Ovary (tissue), 9 donors: ENCODE results near the gene TET3. TPM values are rescaled to one million over a fixed set of nuclear protein-coding genes. Genes with fewer than 3 reads are reported as not detected.

Source experiments
- DNase-seq, 5 donors: peaks; one replicate each; pipeline ENCODE4 v3.0.0-alpha.2; 2019 to 2020
- H3K27ac ChIP-seq, 2 donors: fragments of 200-600 bp; one replicate each; pipeline versions ENCODE4 v1.5.1 to v1.8.0; 2019 to 2022
- H3K27me3 ChIP-seq: fragments of 200-600 bp; one replicate; pipeline ENCODE4 v1.8.0; 2022
- H3K36me3 ChIP-seq: fragments of 200-600 bp; sonication (generic); one replicate; pipeline ENCODE4 v1.5.1; 2019
- H3K4me1 ChIP-seq: one replicate; pipeline ENCODE4 v1.8.1; 2013; ENCODE audit warnings: mild to moderate bottlenecking, moderate library complexity; ENCODE audit not compliant: insufficient read depth
- H3K4me3 ChIP-seq: fragments of 200-600 bp; sonication (generic); one replicate; pipeline ENCODE4 v1.5.1; 2017
- H3K9me3 ChIP-seq, 2 donors: fragments of 200-600 bp in 1 of 2; sonication (generic) in 1 of 2; one replicate each; pipeline versions ENCODE4 v1.5.1 to v1.8.1; 2013 to 2019; ENCODE audit warnings: mild to moderate bottlenecking in 1 of 2, moderate library complexity in 1 of 2
- EP300 ChIP-seq: sonication (generic); formaldehyde crosslinking; IDR thresholded peaks from one replicate; pipeline ENCODE4 v1.6.1; 2017; ENCODE audit warnings: antibody characterized with exemption
- POLR2A ChIP-seq: fragments of 450-650 bp; IDR thresholded peaks from one replicate; pipeline ENCODE4 v1.6.1; 2017; ENCODE audit warnings: antibody characterized with exemption, mild to moderate bottlenecking, moderate library complexity
- WGBS, 3 donors: extraction: QIAGEN DNeasy Blood & Tissue Kit in 1 of 3; methylation state at CpG; one replicate each; pipeline versions ENCODE4 v1.1.5 to v1.1.7; 2013 to 2017; 5-methylcytosine and 5-hydroxymethylcytosine counted together
- intact Hi-C, 4 donors: fragments of 100-400 bp; cut with DNase I; formaldehyde crosslinking; loops; one replicate each; pipeline versions ENCODE4 v1.11.0 to v1.15.1; 2022 to 2023
- polyA plus RNA-seq, 2 donors: library from polyadenylated mRNA; stranded (reverse); fragments of 200-250 nt in 1 of 2; fragments of 350-450 nt in 1 of 2; fragmentation: Illumina TruSeq in 1 of 2; extraction: RNeasy Lipid Tissue Mini Kit (QIAGEN cat#74804) in 1 of 2; gene quantifications; one replicate each; pipeline ENCODE4 v1.2.3, GENCODE V29; 2013 to 2014
- total RNA-seq, 7 donors: library from RNA; depleted of rRNA in 2 of 7; stranded (reverse); fragments of >200 nt in 2 of 7; fragmentation: NEBNext Ultra II Directional in 3 of 7; extraction: Animal tissue kit (Norgen Biotek cat#: 25700) in 3 of 7; gene quantifications; one replicate each; pipeline versions ENCODE4 v1.1.0 to v1.2.4, GENCODE V29; 2016 to 2023
- TF ChIP-seq, protein P1 (sequence below), 3 donors: fragments of 450-650 bp in 2 of 3; fragments of 200-600 bp in 1 of 3; IDR thresholded peaks; one replicate each; pipeline versions ENCODE4 v1.5.1 to v1.8.0; 2016 to 2022; ENCODE audit warnings: antibody characterized with exemption in 3 of 3, mild to moderate bottlenecking in 1 of 3
- donor health status: DM: no; HTN: no; CAD: no; lungs with moderate emphysema.
- donor health status: DM: no; HTN: no; CAD: no.
- donor health status: Bipolar disorder and iron deficiency.
- donor health status: DM: yes; HTN: yes; CAD: no.
- donor health status: DM: no; HTN: no; CAD: no.
- donor health status: DM: yes; HTN: yes; CAD: no.

Gene TET3
- total and polyA plus RNA-seq, 9 donors, result 2.6 to 13.5 (median 6.8) TPM

DNA sequence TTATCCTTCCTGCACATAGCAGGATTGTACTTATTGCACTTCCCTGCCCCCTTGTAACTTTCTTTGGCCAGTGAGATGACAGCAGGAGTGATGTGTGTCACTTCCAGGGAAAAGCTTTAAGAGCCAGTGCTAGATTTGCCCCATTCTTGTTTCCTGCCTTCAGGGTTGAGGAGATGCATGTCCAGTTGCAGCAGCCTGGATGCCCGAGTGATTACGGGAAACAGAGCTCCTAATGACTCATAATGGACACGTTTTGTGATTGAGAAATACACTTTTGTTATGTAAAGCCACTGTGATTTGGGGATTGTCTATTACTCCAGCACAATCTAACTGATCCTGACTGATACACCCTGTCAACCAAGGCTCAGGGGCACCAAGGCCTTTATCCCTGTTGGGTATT, 5.0 kb upstream of the TET3 start:
- Histone ChIP-seq H3K27me3 (no peaks in the 10 kb centered on the region), H3K27ac (no peak overlapping the region), H3K9me3 (no peaks in the 10 kb centered on the region), H3K4me3 (no peak overlapping the region), H3K36me3 (no peaks in the 10 kb centered on the region), H3K4me1 (peaks cover 7% of the 10 kb centered on the region)
- TF ChIP-seq, protein P1, sequence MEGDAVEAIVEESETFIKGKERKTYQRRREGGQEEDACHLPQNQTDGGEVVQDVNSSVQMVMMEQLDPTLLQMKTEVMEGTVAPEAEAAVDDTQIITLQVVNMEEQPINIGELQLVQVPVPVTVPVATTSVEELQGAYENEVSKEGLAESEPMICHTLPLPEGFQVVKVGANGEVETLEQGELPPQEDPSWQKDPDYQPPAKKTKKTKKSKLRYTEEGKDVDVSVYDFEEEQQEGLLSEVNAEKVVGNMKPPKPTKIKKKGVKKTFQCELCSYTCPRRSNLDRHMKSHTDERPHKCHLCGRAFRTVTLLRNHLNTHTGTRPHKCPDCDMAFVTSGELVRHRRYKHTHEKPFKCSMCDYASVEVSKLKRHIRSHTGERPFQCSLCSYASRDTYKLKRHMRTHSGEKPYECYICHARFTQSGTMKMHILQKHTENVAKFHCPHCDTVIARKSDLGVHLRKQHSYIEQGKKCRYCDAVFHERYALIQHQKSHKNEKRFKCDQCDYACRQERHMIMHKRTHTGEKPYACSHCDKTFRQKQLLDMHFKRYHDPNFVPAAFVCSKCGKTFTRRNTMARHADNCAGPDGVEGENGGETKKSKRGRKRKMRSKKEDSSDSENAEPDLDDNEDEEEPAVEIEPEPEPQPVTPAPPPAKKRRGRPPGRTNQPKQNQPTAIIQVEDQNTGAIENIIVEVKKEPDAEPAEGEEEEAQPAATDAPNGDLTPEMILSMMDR (IDR thresholded peaks at IDR 0.05), result no peak
- no peak for TF ChIP-seq EP300
- TF ChIP-seq POLR2A, result no peak
- no peak for DNase-seq
- 33 to 48% (median 38%) methylated on average over 3 of the region's 3 CpGs for WGBS, 3 donors
- intact Hi-C loops, result no loop called here

DNA sequence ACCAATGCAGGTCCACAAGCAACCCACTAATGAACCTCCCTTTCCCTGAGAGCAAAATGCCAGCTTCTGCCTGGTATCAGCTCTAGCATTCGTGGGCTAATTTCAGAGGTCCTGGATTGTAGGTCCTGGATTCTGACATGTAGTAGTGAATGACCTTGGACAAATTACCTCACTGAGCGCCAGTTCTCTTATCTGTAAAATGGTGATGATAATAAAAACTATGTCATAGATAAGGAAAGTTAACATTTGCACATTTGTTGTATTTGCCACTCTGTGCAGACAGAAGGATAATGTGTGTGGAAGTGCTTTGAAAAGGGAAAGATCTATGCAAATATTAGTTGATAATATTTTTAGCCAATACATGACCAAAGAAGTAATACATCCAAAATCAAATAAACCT, 4.1 kb upstream of the TET3 start:
- no peak overlapping the region for H3K27ac ChIP-seq
- no peak for DNase-seq
- WGBS, 3 donors, result 19 to 40% (median 20%) methylated on average over 2 of the region's 2 CpGs
- H3K9me3 ChIP-seq, result no peaks in the 10 kb centered on the region
- H3K4me1 ChIP-seq, result peaks cover 7% of the 10 kb centered on the region
- no peaks in the 10 kb centered on the region for H3K27me3 ChIP-seq
- intact Hi-C loops, result no loop called here
- H3K36me3 ChIP-seq, result no peaks in the 10 kb centered on the region
- no peak overlapping the region for H3K4me3 ChIP-seq
- TF ChIP-seq POLR2A (no peak), EP300 (no peak)
- TF ChIP-seq, protein P1 (IDR thresholded peaks at IDR 0.05), result no peak

DNA sequence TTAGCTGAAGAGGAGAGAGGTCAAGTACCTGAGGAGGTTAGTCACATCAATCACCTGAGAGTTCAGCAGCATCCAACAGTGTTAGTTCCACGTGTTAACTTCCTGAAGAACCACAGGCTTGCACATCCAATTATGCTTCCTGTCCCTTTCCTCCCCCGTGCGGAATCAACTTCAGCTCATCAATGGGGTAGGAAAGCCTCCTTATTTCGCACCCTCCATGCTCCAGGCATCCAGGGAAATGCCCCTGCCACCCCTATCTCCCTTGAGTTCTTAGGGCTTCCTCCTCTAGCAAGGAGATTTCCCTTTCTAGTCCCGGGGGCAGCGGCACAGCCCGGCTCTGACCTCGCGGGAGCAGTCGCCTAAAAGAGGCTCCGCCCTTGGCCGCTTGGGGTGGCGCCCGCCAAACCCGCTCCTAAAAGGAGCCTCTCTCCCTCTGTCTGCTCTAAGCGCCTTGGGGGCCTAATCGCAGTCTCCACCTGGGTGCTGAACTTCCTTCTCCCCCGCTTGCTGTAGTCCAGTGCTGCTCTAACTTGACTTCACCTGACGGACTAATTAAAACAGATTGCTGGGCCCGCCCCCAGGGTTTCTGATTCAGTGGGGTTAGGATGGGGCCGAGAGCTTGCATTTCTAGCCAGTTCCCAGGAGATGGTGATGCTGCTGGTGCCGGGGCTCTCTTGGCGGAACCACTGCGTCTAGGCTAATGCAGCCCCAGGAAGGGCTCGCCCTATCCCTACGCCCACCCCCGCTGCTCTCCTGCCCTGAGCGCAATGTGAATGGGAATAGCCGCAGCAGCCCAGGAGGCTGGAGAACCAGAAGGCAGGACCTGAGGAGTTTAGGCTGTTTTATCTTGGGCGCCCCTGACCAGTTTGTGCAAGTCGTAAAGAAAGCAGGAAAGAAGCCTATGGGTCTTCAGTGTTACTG, 3.4 kb upstream of the TET3 start:
- Histone ChIP-seq H3K27ac (no peak overlapping the region), H3K4me1 (peaks cover 13% of the 10 kb centered on the region), H3K4me3 (peak overlapping the region; percentile 23), H3K36me3 (no peaks in the 10 kb centered on the region), H3K27me3 (no peaks in the 10 kb centered on the region), H3K9me3 (no peaks in the 10 kb centered on the region)
- 5 to 9% (median 6%) methylated on average over 31 of the region's 31 CpGs for WGBS, 3 donors
- TF ChIP-seq, protein P1 (IDR thresholded peaks at IDR 0.05), result no peak
- TF ChIP-seq POLR2A (no peak), EP300 (no peak)
- intact Hi-C loops, result no loop called here
- peak in 2 of 5 donors; percentile 32 to 48 for DNase-seq

DNA sequence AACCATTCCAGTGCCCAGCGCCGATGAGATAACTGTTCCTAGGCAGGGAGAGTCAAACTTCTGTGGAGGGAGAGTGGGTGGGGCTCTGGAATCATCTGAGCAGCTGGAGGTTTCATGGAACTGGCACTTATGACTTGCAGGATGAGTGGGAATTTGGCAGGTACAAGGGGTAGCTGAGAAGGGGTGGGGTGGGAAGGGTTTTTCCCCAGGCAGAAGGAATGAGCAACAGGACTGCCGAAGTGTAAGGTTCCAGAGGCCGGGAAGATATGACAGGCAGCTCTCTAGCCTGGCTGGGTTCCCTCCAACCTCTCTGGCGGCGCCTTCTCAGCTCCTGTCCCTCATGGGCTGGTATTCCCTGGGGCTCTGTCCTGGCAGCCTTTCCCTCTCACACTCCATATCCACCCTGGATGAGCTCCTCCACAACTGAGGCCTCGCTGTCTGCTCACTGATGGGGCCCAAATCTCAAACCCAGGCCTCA, 2.5 kb upstream of the TET3 start:
- DNase-seq, result no peak
- Histone ChIP-seq H3K36me3 (no peaks in the 10 kb centered on the region), H3K4me3 (no peak overlapping the region), H3K27me3 (no peaks in the 10 kb centered on the region), H3K4me1 (peaks cover 13% of the 10 kb centered on the region), H3K27ac (no peak overlapping the region), H3K9me3 (no peaks in the 10 kb centered on the region)
- WGBS, 3 donors, result 56 to 58% (median 57%) methylated on average over 7 of the region's 7 CpGs
- intact Hi-C loops, result no loop called here
- TF ChIP-seq, protein P1 (IDR thresholded peaks at IDR 0.05), result no peak
- TF ChIP-seq POLR2A (no peak), EP300 (no peak)
